ENCODE measurements around the gene SF1.

Gene SF1

GRCh38 chr11:64790205-64791095 is 12.1 kb upstream of the SF1 start:
- Histone ChIP-seq H3K27me3 (ENCODE audit: insufficient read depth, poor library complexity, severe bottlenecking) (no peaks in the 10 kb centered on the region), H3K27ac (replicated peaks) (no peak overlapping the region), H3K4me3 (replicated peaks; ENCODE audit: insufficient read depth, low read length) (no peak overlapping the region)
- TF ChIP-seq CTCF (IDR thresholded peaks at IDR 0.05; ENCODE audit: insufficient read depth, low read length) = no peak
- TF ChIP-seq REST (IDR thresholded peaks at IDR 0.05; ENCODE audit: insufficient replicate concordance, low read depth) = no peak
- TF ChIP-seq GABPA (IDR thresholded peaks at IDR 0.05; ENCODE audit: low read depth) = no peak
- no peak for TF ChIP-seq SPI1 (IDR thresholded peaks at IDR 0.05; ENCODE audit: borderline replicate concordance, low read depth)
- no peak for TF ChIP-seq POLR2AphosphoS5 (IDR thresholded peaks at IDR 0.05; ENCODE audit: low read depth)
- DNase-seq (ENCODE audit: low read depth in 1 of 2, low spot score in 1 of 2) = no peak

- no peak for DNase-seq (ENCODE audit: low read depth in 1 of 2, low spot score in 1 of 2)
- TF ChIP-seq CTCF (IDR thresholded peaks at IDR 0.05; ENCODE audit: insufficient read depth, low read length) (no peak), SPI1 (IDR thresholded peaks at IDR 0.05; ENCODE audit: borderline replicate concordance, low read depth) (no peak), POLR2AphosphoS5 (IDR thresholded peaks at IDR 0.05; ENCODE audit: low read depth) (no peak), REST (IDR thresholded peaks at IDR 0.05; ENCODE audit: insufficient replicate concordance, low read depth) (no peak), GABPA (IDR thresholded peaks at IDR 0.05; ENCODE audit: low read depth) (no peak)
- Histone ChIP-seq H3K27me3 (ENCODE audit: insufficient read depth, poor library complexity, severe bottlenecking) (no peaks in the 10 kb centered on the region), H3K27ac (replicated peaks) (no peak overlapping the region), H3K4me3 (replicated peaks; ENCODE audit: insufficient read depth, low read length) (no peak overlapping the region)
Measured at GRCh38 chr11:64789331-64790204, 11.2 kb upstream of the SF1 start.

- Histone ChIP-seq H3K4me3 (replicated peaks; ENCODE audit: insufficient read depth, low read length) (no peak overlapping the region), H3K27ac (replicated peaks) (no peak overlapping the region), H3K27me3 (ENCODE audit: insufficient read depth, poor library complexity, severe bottlenecking) (no peaks in the 10 kb centered on the region)
- DNase-seq (ENCODE audit: low read depth in 1 of 2, low spot score in 1 of 2) = no peak
- TF ChIP-seq CTCF (IDR thresholded peaks at IDR 0.05; ENCODE audit: insufficient read depth, low read length) (no peak), REST (IDR thresholded peaks at IDR 0.05; ENCODE audit: insufficient replicate concordance, low read depth) (no peak), GABPA (IDR thresholded peaks at IDR 0.05; ENCODE audit: low read depth) (no peak), POLR2AphosphoS5 (IDR thresholded peaks at IDR 0.05; ENCODE audit: low read depth) (no peak), SPI1 (IDR thresholded peaks at IDR 0.05; ENCODE audit: borderline replicate concordance, low read depth) (no peak)
Measured at GRCh38 chr11:64788321-64789215, 10.2 kb upstream of the SF1 start.

All from HL-60 (cell line).